Activated naive CD4-positive, alpha-beta T cell treated with anti-CD3 and anti-CD28 coated beads, Interleukin-2, amount 50 U/mL, for 24 hours (primary cell): ENCODE results near the gene ATP6AP1.

Experiments used
- H3K27ac Mint-ChIP-seq: one replicate; pipeline ENCODE4 v1.8.0; 2021; ENCODE audit warnings: mild to moderate bottlenecking, mixed read lengths
- H3K27me3 Mint-ChIP-seq: one replicate; pipeline ENCODE4 v1.8.0; 2021; ENCODE audit warnings: mixed read lengths
- H3K36me3 Mint-ChIP-seq: one replicate; pipeline ENCODE4 v1.8.0; 2021; ENCODE audit warnings: mixed read lengths
- H3K4me1 Mint-ChIP-seq: one replicate; pipeline ENCODE4 v1.8.0; 2021; ENCODE audit warnings: mixed read lengths
- H3K4me3 Mint-ChIP-seq: one replicate; pipeline ENCODE4 v1.8.0; 2021; ENCODE audit warnings: mild to moderate bottlenecking, mixed read lengths
- H3K9me3 Mint-ChIP-seq: one replicate; pipeline ENCODE4 v1.8.0; 2021; ENCODE audit warnings: mixed read lengths

Gene ATP6AP1

DNA sequence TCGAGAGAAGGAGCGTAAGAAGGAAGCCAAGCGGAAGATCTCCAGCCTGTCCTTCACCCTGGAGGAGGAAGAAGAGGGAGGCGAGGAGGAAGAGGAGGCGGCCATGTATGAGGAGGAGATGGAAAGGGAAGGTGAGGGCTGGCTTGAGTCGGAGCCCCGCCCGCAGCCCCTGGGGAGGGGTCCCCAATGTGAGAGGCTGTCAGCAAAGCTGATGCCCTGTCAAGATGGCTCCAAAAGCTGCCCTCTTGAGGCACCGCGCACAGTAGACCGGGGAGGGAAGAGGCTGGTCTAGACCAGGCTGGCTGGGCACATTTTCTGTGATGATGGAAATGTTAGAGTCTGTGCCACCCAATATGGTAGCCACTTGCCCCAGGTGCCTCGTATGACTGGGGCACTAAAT lies 18.0 kb downstream of the ATP6AP1 start:
- no peaks in the 10 kb centered on the region for H3K27me3 Mint-ChIP-seq
- H3K36me3 Mint-ChIP-seq = no peaks in the 10 kb centered on the region
- peaks cover 12% of the 10 kb centered on the region for H3K4me1 Mint-ChIP-seq
- no peaks in the 10 kb centered on the region for H3K9me3 Mint-ChIP-seq
- no peak overlapping the region for H3K4me3 Mint-ChIP-seq
- no peak overlapping the region for H3K27ac Mint-ChIP-seq

DNA sequence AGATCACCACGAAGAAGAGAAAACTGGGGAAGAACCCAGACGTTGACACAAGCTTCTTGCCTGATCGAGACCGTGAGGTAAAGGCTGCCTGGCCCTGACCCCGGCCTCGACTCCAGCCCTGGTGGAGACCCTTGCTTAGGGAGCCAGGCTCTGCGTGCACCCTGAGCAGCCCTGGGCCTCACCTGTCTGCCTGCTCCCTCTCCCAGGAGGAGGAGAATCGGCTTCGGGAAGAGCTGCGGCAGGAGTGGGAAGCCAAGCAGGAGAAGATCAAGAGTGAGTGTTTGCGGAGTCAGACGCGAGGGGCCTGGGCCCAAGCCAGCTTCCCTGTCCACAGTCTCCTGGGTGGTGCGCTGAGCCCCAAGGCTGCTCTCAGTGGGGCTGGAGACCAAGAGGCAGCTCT lies 20.0 kb downstream of the ATP6AP1 start:
- H3K27ac Mint-ChIP-seq = no peak overlapping the region
- H3K9me3 Mint-ChIP-seq = no peaks in the 10 kb centered on the region
- no peaks in the 10 kb centered on the region for H3K27me3 Mint-ChIP-seq
- H3K4me3 Mint-ChIP-seq = no peak overlapping the region
- no peaks in the 10 kb centered on the region for H3K36me3 Mint-ChIP-seq
- peaks cover 1% of the 10 kb centered on the region for H3K4me1 Mint-ChIP-seq

- H3K4me1 Mint-ChIP-seq = no peaks in the 10 kb centered on the region
- no peaks in the 10 kb centered on the region for H3K27me3 Mint-ChIP-seq
- H3K27ac Mint-ChIP-seq = no peak overlapping the region
- no peaks in the 10 kb centered on the region for H3K9me3 Mint-ChIP-seq
- H3K36me3 Mint-ChIP-seq = no peaks in the 10 kb centered on the region
- H3K4me3 Mint-ChIP-seq = no peak overlapping the region
Observed at GRCh38 chrX:154449618-154450017, 21.1 kb downstream of the ATP6AP1 start.

- H3K4me1 Mint-ChIP-seq = no peaks in the 10 kb centered on the region
- no peak overlapping the region for H3K27ac Mint-ChIP-seq
- no peak overlapping the region for H3K4me3 Mint-ChIP-seq
- no peaks in the 10 kb centered on the region for H3K27me3 Mint-ChIP-seq
- no peaks in the 10 kb centered on the region for H3K9me3 Mint-ChIP-seq
- no peaks in the 10 kb centered on the region for H3K36me3 Mint-ChIP-seq
Observed at GRCh38 chrX:154450312-154450711, 21.8 kb downstream of the ATP6AP1 start.

DNA sequence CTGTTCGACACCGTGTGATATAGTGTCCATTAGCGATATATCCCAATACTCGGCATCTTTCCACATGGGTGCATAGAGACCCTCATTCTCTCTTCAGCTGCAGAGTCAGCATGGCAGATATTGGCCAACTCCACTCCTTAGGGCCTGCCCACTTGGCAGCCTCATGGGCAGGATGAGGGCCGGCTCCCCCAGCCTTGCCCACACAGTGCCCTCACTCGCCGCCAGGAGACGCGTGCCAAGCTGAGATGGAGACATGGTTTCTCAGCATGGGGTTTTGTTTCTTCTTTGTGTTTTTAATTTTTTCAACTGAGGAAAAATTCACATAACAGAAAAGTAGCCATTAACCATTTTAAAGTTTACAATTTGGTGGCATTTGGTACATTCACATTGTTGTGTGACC lies 24.3 kb downstream of the ATP6AP1 start:
- H3K36me3 Mint-ChIP-seq = no peaks in the 10 kb centered on the region
- peak overlapping the region; percentile 8 for H3K27ac Mint-ChIP-seq
- H3K4me1 Mint-ChIP-seq = peaks cover 5% of the 10 kb centered on the region
- no peaks in the 10 kb centered on the region for H3K27me3 Mint-ChIP-seq
- no peaks in the 10 kb centered on the region for H3K9me3 Mint-ChIP-seq
- H3K4me3 Mint-ChIP-seq = no peak overlapping the region

- H3K36me3 Mint-ChIP-seq = peaks cover 1% of the 10 kb centered on the region
- H3K27me3 Mint-ChIP-seq = no peaks in the 10 kb centered on the region
- H3K9me3 Mint-ChIP-seq = no peaks in the 10 kb centered on the region
- H3K4me3 Mint-ChIP-seq = peak overlapping the region; percentile 91
- peaks cover 5% of the 10 kb centered on the region for H3K4me1 Mint-ChIP-seq
- peak overlapping the region; percentile 97 for H3K27ac Mint-ChIP-seq
Observed at GRCh38 chrX:154457491-154458115, 29.1 kb downstream of the ATP6AP1 start.

DNA sequence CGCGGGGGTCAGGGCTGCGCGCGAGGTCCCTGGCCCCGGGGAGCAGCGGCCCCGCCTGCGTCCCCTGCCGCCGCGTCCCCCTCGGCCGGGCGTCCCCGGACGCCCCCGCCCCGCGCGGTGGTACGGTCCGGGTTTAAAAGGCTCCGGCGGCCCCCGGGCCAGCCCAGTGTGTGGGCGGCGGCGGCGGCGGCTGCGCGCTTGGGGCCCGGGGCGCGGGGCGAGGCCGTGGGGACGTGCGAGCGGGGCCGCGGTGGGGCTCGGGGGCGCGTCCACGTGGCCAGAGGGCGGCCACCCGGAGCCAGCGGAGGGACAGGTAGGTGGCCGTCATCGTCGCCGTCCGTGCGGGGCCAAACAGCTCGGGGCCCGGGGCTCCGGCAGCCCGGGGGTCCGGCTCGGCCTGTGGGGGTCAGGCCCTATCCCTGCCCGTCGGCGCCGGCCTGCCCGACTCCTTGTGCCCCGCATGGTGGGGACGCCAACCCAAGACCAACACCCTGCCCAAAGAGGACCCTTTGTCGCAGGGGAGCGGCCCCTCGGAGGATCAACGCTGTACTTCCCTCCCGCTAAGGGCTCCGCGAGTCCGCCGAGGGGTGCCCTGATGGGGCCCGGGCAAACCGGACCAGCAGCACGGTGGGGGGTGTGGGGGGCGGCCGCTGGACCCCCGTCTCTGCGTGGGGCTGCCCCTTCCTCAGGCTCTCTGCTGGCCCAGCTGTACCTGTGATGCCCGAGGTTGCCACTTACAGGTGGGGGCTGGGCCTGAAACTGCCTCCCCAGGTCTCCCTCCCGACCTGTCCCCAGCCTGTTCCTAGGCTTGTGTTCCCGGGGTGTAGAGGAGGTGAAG lies 29.9 kb downstream of the ATP6AP1 start, which contains the start of gene PLXNA3:
TSS of gene PLXNA3 (plus strand) at position 166 of the 838 bp plus-strand sequence. CDS start 1,903 bp downstream, outside the sequence.
- Mint-ChIP-seq H3K4me1 (peaks cover 5% of the 10 kb centered on the region), H3K27ac (peak within 1 kb of the TSS; percentile 97), H3K9me3 (no peaks in the 10 kb centered on the region), H3K4me3 (peak within 1 kb of the TSS; percentile 91), H3K36me3 (peaks cover 1% of the 10 kb centered on the region), H3K27me3 (no peaks in the 10 kb centered on the region)

GRCh38 chrX:154458954-154459778 lies 30.7 kb downstream of the ATP6AP1 start:
- Mint-ChIP-seq H3K27ac (no peak overlapping the region), H3K4me1 (peaks cover 5% of the 10 kb centered on the region), H3K4me3 (peak overlapping the region; percentile 81), H3K27me3 (no peaks in the 10 kb centered on the region), H3K36me3 (peaks cover 1% of the 10 kb centered on the region), H3K9me3 (no peaks in the 10 kb centered on the region)

DNA sequence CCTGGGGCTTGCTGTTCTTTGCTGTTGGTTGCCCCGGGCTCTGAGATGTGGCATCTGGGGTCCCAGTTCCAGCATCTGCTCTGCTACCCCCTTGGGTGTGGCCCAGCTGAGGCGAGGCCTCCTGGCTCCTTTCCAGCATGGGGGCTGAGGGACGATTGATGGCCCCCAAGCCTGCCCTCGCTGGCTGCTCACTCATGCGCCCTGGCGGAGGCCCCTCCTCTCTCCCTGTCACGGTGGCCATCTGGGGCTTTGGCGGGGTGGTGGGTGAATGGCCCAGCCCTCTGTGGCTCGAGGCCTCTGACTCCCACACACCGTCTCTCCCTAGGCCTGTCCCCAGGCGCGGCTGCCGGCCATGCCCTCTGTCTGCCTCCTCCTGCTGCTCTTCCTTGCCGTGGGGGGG lies 31.4 kb downstream of the ATP6AP1 start:
- Mint-ChIP-seq H3K27ac (no peak overlapping the region), H3K9me3 (no peaks in the 10 kb centered on the region), H3K27me3 (no peaks in the 10 kb centered on the region), H3K4me3 (peak overlapping the region; percentile 7), H3K4me1 (peaks cover 5% of the 10 kb centered on the region), H3K36me3 (peaks cover 1% of the 10 kb centered on the region)

- Mint-ChIP-seq H3K9me3 (no peaks in the 10 kb centered on the region), H3K4me1 (peaks cover 5% of the 10 kb centered on the region), H3K36me3 (peaks cover 1% of the 10 kb centered on the region), H3K27me3 (no peaks in the 10 kb centered on the region), H3K4me3 (peak overlapping the region; percentile 47), H3K27ac (no peak overlapping the region)
Observed at GRCh38 chrX:154460326-154460725, 31.8 kb downstream of the ATP6AP1 start.

DNA sequence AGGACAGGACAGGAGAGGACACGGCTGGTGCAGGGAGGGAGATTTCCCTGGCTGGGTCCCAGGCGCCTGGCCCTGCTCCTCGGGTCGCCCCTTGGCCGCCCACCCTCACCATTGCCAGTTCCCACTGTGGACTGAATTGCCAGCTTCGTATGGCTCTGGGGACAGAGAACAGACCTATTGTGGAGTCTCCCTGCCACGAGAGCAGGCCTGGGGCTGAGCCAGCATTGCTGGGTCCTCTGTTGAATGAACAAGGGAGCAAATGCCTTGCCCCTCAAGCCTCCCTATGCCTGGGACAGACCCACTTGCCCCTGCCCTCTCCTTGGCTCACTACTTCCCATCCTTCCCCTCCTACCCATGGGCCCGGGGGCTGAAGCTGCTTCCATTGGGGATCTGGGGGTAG lies 33.9 kb downstream of the ATP6AP1 start:
- Mint-ChIP-seq H3K9me3 (no peaks in the 10 kb centered on the region), H3K4me3 (no peak overlapping the region), H3K4me1 (peaks cover 1% of the 10 kb centered on the region), H3K27ac (no peak overlapping the region), H3K36me3 (peaks cover 1% of the 10 kb centered on the region), H3K27me3 (no peaks in the 10 kb centered on the region)

DNA sequence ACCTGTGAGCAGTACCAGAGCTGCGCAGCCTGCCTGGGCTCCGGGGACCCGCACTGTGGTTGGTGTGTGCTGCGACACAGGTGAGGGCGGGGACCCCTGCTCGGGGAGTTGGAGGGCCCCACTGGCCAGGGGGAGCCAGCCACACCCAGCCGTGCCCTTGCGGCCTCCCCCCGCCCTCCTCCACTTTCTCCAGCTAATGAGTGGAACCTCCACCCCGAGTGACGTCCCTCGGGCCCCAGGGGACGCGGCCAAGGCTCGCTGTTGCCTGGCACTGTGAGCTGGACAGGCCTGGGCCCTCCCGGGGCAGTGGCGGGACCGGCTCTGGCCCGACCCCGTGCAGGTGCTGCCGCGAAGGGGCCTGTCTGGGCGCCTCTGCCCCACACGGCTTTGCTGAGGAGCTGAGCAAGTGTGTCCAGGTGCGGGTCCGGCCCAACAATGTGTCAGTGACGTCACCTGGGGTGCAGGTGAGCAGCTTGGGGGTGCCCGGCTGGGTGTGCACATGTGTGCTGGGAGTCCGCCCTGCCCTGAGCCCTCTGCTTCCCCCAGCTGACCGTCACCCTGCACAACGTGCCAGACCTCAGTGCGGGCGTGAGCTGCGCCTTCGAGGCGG lies 35.2 kb downstream of the ATP6AP1 start:
- no peaks in the 10 kb centered on the region for H3K4me1 Mint-ChIP-seq
- H3K27ac Mint-ChIP-seq = no peak overlapping the region
- H3K4me3 Mint-ChIP-seq = no peak overlapping the region
- no peaks in the 10 kb centered on the region for H3K9me3 Mint-ChIP-seq
- peaks cover 1% of the 10 kb centered on the region for H3K36me3 Mint-ChIP-seq
- no peaks in the 10 kb centered on the region for H3K27me3 Mint-ChIP-seq

DNA sequence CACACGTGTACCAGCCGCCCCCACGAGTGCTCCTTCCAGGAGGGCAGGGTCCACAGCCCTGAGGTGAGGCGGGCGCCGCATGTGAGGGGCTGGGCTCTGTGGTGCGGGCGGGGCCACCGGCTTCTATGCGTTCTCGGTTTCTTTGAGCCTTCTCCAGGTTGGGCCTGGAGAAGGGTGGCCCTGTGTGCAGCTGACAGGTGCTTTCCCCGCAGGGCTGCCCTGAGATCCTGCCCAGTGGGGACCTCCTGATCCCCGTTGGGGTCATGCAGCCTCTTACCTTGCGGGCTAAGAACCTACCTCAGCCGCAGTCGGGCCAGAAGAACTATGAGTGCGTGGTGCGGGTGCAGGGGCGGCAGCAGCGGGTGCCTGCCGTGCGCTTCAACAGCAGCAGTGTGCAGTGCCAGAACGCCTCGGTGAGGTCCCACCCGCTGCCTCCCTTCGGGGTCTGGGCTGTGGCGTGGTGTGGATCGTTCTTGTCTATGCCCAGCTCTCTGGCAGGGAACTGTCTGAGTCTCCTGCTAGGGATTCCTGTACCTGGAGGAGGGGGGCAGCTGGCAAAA lies 36.4 kb downstream of the ATP6AP1 start:
- Mint-ChIP-seq H3K27me3 (no peaks in the 10 kb centered on the region), H3K4me3 (no peak overlapping the region), H3K4me1 (no peaks in the 10 kb centered on the region), H3K9me3 (no peaks in the 10 kb centered on the region), H3K36me3 (peaks cover 1% of the 10 kb centered on the region), H3K27ac (no peak overlapping the region)

GRCh38 chrX:154465601-154466000 lies 37.1 kb downstream of the ATP6AP1 start:
- Mint-ChIP-seq H3K9me3 (no peaks in the 10 kb centered on the region), H3K4me3 (no peak overlapping the region), H3K27me3 (no peaks in the 10 kb centered on the region), H3K4me1 (no peaks in the 10 kb centered on the region), H3K36me3 (peaks cover 1% of the 10 kb centered on the region), H3K27ac (no peak overlapping the region)

DNA sequence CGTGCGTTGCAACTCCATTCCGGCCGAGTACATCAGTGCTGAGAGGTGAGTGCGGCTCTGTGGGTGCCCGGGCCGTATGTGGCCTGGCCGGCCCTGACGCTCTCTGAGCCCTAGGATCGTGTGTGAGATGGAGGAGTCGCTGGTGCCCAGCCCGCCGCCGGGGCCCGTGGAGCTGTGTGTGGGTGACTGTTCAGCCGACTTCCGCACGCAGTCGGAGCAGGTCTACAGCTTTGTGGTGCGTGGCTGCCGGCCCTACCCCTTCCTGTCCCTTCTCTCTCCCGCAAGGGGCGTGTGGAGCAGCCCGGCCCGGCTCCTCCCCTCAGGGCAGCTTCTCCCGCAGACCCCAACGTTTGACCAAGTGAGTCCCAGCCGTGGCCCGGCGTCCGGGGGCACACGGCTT lies 37.6 kb downstream of the ATP6AP1 start:
- Mint-ChIP-seq H3K4me1 (no peaks in the 10 kb centered on the region), H3K36me3 (peaks cover under 1% of the 10 kb centered on the region), H3K27ac (no peak overlapping the region), H3K27me3 (no peaks in the 10 kb centered on the region), H3K4me3 (no peak overlapping the region), H3K9me3 (no peaks in the 10 kb centered on the region)
